ENCODE data around the gene PPIA.
"Not testable (repeated sequence)": the region's sequence is repeated elsewhere in the genome, so short reads cannot be mapped to it uniquely, and the experiment has no call there.

PPIA gene

GRCh38 chr7:44827567-44827966 lies 31.1 kb downstream of the PPIA start:
- no peak for DNase-seq (ENCODE audit: low read depth)

DNA sequence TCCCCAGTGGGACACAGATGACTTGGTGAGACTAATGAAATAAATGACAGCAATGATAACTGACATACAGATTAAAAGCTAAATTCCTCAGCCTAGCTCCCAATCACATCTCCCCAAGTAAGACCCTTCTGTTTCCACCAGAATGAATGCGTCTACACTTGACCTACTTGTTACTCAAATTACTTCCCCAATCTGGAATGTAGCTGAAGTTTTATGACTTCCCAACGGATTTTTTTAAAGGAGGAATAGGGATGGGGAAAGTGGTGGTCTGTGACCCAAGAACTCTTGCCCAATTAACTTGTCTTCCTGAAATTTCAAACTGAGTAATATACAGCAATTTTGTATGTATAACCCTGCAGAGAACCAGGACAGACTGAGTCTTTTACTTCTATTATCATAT lies 42.3 kb downstream of the PPIA start:
- no peak for DNase-seq (ENCODE audit: low read depth)

DNA sequence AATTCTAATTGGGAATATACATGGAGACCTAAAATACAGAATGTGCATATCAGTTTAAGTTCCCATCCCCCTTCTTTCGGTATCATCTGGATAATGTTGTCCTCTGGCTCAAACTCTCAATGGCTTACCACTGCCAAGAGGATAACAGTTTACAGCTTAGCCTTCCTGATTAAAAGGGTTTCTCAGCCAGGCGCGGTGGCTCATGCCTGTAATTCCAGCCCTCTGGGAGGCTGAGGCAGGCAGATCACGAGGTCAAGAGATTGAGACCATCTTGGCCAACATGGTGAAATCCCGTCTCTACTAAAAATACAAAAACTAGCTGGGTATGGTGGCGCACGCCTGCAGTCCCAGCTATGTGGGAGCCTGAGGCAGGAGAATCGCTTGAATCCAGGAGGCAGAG lies 46.2 kb downstream of the PPIA start:
- not testable (repeated sequence) for DNase-seq (ENCODE audit: low read depth)

DNA sequence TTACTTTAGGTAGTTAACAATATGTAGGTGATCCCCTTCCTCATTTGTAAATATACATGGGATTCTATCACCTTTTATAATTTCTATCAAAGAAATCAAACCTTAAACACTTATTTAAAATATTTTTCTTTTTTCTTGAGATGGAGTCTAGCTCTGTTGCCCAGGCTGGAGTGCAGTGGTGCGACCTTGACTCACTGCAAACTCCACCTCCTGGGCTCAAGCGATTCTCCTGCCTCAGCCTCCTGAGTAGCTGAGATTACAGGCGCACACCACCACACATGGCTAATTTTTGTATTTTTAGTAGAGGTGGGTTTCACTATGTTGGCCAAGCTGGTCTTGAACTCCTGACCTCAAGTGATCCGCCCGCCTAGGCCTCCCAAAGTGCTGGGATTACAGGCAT lies 47.0 kb downstream of the PPIA start:
- not testable (repeated sequence) for DNase-seq (ENCODE audit: low read depth)

- DNase-seq (ENCODE audit: low read depth), result no peak
Measured at GRCh38 chr7:44845451-44845850, 49.0 kb downstream of the PPIA start.

- not testable (repeated sequence) for DNase-seq (ENCODE audit: low read depth)
Measured at GRCh38 chr7:44846390-44846789, 49.9 kb downstream of the PPIA start.

DNA sequence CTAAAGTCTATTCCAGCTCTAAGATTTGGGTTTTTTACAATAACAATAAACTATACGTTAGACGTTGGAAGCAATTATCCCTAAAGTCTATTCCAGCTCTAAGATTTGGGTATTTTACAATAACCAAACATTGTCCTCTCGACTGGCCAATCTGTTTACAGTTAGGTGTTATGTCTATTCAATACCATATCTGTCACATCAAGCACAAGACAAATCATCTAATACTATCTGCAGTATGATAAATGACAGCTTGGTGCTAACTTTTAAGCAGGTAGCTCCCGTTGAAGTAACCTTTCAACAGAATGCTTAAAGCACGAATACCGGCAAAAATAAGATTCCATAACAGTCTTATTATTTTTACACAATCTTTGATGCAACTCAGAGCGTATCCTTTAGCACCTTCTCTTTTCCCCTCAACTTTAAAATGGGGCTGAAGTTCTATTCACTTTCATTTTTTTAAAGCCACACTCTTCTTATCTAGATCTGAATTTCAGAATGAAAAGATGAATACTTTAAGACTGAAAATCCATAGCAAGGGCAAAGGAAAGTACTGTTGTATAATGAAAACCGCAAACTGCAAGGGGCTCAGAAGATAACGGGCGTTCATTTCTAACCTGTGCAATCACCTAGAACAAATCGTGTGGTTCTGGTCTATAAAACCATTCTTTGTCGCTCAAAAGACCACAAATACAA lies 50.5 kb downstream of the PPIA start:
- DNase-seq (ENCODE audit: low read depth), result no peak

- DNase-seq (ENCODE audit: low read depth), result peak; percentile 78
Measured at GRCh38 chr7:44847509-44847919, 51.0 kb downstream of the PPIA start.

DNA sequence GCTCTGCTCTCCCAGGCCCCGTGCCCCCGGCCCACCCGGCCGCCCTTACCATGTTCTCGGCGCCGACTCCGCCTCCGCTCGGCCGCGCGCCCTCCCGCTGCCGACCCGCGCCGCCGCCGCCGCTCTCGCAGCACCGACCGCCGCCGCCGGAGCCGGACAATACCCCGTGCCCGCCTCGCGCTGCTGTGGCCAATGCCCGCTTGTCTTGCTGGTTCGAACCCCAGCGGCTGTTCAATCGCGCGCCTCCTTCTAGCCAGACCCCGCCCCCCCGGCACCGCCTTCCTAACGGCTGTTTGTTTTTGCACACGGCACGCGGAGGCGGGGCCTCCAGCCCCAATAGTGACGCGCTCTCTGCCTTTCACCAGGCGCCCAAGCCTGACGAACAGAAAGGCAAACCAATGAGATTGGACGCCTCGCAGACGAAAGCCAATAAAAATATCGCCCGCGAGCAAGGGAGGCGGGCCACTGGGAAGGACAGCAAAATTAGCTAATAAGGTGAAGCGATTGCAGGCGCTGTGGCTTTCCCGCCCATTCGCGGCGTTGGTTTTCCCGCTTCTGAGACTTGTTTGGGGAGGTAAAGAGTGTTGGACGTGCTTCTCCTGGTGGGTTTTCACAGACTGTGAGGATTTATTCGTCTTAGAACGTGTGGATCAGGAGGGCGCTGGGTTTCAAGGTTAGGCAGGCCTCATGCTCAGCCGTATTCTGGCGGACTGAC lies 51.6 kb downstream of the PPIA start, which contains the start of gene H2AZ2:
H2AZ2 (minus strand) TSS at position 168 of the 715 bp plus-strand sequence; CDS start at position 52, 116 bp downstream.
- DNase-seq (ENCODE audit: low read depth), result peak; percentile 100

DNA sequence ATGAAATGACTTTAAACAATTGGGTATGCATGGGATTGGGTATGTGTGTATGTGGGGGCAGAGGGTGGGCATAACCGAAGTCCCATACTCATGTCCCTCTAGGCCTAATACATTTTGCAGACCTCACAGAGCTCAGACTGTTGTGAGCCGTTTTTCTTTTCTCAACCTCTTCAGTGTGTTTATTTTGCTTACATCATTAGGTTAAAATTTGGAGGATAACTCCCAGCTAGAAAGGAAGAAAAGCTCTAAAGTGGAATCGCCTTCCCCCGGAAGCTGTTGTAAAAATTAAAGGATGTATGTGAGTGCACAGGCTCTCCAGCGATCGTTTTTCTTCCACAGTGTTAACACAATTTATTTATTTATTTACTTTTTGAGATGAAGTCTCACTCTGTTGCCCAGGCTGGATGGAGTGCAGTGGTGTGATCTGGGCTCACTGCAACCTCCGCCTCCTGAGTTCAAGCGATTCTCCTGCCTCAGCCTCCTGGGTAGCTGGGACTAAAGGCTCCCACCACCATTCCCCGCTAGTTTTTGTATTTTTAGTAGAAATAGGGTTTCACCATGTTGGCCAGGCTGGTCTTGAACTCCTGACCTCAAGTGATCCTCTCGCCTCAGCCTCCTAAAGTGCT lies 52.9 kb downstream of the PPIA start:
- DNase-seq (ENCODE audit: low read depth), result no peak

GRCh38 chr7:44849885-44850544 lies 53.5 kb downstream of the PPIA start:
- DNase-seq (ENCODE audit: low read depth), result no peak

DNA sequence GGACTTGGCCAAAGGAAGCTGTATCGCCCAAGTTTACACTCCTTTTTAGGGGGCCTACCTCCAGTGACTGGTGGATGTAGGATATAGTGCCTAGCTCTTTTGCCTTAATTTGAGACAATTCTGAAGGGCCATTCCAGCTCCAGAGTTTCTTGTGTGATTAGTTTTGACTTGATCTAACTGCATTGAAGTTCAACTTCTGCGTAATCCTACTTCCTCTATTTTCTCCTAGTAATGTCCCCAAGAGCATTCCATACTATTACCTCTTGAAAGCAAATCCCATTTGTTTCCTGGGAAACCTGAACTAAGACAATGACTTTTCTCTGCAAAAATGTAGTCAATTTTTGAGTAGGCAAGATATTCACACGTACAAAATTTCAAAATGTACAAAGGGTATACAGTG lies 56.1 kb downstream of the PPIA start:
- no peak for DNase-seq (ENCODE audit: low read depth)

Data from GM04504 (cell line).